Measurements from ENCODE around the gene POU6F2. TPM values are rescaled to one million over a fixed set of nuclear protein-coding genes. Genes with fewer than 3 reads are reported as not detected.

The POU6F2 gene
- total and polyA plus RNA-seq, 9 of the 15 experiments (the other 6 are each of a cell fraction or from before 2014, with no cell fraction given), result 0.29 to 1.5 (median 0.96) TPM

DNA sequence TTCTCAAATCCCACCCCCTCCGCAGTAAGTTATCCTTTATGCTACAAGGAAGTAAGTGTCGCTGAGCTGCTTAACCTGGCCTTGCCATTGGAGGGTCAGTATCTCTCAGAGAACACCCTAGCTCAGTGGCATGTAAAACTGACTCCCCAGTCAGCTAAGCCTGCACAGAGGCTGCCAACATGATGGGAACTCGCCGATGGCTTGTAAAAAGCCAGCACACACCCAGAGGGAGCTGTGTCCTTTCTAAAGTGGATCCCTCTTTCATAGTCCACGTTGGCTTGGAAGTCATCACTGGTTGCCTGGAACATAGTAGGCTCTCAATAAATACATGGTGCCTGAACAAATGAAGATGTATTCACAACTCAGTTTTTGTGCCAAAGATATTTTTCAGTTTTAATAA is 339.4 kb downstream of the POU6F2 start:
- no TSS peak for BruUV-seq (replicated peaks)
- no peaks in the 10 kb centered on the region for H3K9me1 ChIP-seq (ENCODE audit: control insufficient read depth, insufficient read depth, low read length)
- no peak overlapping the region for H3K4me2 ChIP-seq (ENCODE audit: insufficient read depth, low read length)
- no peaks in the 10 kb centered on the region for H3K36me3 ChIP-seq (ENCODE audit: control insufficient read depth, insufficient read depth, low read length)
- ChIA-PET CTCF (ENCODE audit: low intra/inter-chr PET ratio) (no interaction called here), POLR2A (interaction anchor here (1.2 to 1.4 kb wide), 2 partner anchors 9 to 28 kb away, joined by 3 read pairs; no protein-coding TSS in a partner anchor)
- H3K9me3 ChIP-seq (replicated peaks; ENCODE audit: control insufficient read depth, insufficient read depth, low read depth, low read length), result no peaks in the 10 kb centered on the region
- no peaks in the 10 kb centered on the region; a peak in 1 of 5 replicates for H3K4me1 ChIP-seq (replicated peaks in 1 of 2; ENCODE audit: control insufficient read depth in 2 of 2, insufficient read depth in 2 of 2, low read length in 2 of 2)
- peaks cover 9 to 10% of the 10 kb centered on the region in 2 experiments; a peak in 4 of 5 replicates for H3K27me3 ChIP-seq (ENCODE audit: control insufficient read depth in 2 of 2, insufficient read depth in 2 of 2, low read length in 2 of 2)
- H3K9ac ChIP-seq (ENCODE audit: insufficient read depth in 1 of 2, low read depth in 2 of 2, low read length in 2 of 2), result no peak overlapping the region
- TF ChIP-seq RBM15 (IDR thresholded peaks at IDR 0.05; ENCODE audit: insufficient read depth, low read length) (no peak), HSF4 (CRISPR knock-in tag; IDR thresholded peaks at IDR 0.05; ENCODE audit: borderline replicate concordance) (no peak), NCOA2 (IDR thresholded peaks at IDR 0.05; ENCODE audit: partially characterized antibody in 2 of 2) (no peak), SUPT5H (IDR thresholded peaks at IDR 0.05) (no peak), KDM1A (IDR thresholded peaks at IDR 0.05) (no peak), ZNF146 (CRISPR knock-in tag; IDR thresholded peaks at IDR 0.05; ENCODE audit: unreplicated experiment) (no peak), ZKSCAN8 (CRISPR knock-in tag; IDR thresholded peaks at IDR 0.05) (no peak), NCOA4 (IDR thresholded peaks at IDR 0.05; ENCODE audit: partially characterized antibody) (no peak), FOXP1 (CRISPR knock-in tag; IDR thresholded peaks at IDR 0.05) (no peak)
- H2AFZ ChIP-seq (ENCODE audit: low read depth, low read length), result no peak overlapping the region
- 0% methylated on average over 5 of the region's 5 CpGs for WGBS (ENCODE audit: insufficient coverage, low coverage, missing lambda C conversion rate)
- H3K27ac ChIP-seq (ENCODE audit: extremely low read depth, low read depth, low read length), result no peak overlapping the region
- H3K4me3 ChIP-seq, result no peak overlapping the region
- H4K20me1 ChIP-seq (replicated peaks; ENCODE audit: control insufficient read depth, insufficient read depth, low read length), result no peaks in the 10 kb centered on the region
- no peak for DNase-seq (ENCODE audit: extremely low read depth in 1 of 4, low spot score in 3 of 4)
- intact Hi-C loops (cut with micrococcal nuclease) (no loop called here), in situ Hi-C loops (cut with MboI) (no loop called here)
- no peak for ATAC-seq
- H3K79me2 ChIP-seq (ENCODE audit: control insufficient read depth, insufficient read depth, low read length), result no peaks in the 10 kb centered on the region
- FAIRE-seq, result no peak
